GM12872 (cell line): ENCODE measurements around the gene CYB5R2.

ENCODE experiments used
- CTCF ChIP-seq: IDR thresholded peaks from 3 replicates; pipeline ENCODE4 v1.5.1; 2011; ENCODE audit warnings: low read depth, mild to moderate bottlenecking, low read length, moderate library complexity; ENCODE audit not compliant: insufficient read depth

Gene CYB5R2

GRCh38 chr11:7621090-7621489, 52.2 kb downstream of the CYB5R2 start:
- TF ChIP-seq CTCF, result no peak

GRCh38 chr11:7619322-7619721, 54.0 kb downstream of the CYB5R2 start:
- TF ChIP-seq CTCF, result no peak

- TF ChIP-seq CTCF, result no peak
These were observed 56.3 kb downstream of the CYB5R2 start for GRCh38 chr11:7617032-7617431.
